Ishikawa (cell line): ENCODE measurements around the gene EPS15.

Source experiments
- CREB1 ChIP-seq: IDR thresholded peaks from 2 replicates; pipeline ENCODE4 v1.6.1; 2012; ENCODE audit warnings: low read depth
- NFIC ChIP-seq: IDR thresholded peaks from 2 replicates; pipeline ENCODE4 v1.6.1; 2012
- TAF1 ChIP-seq: IDR thresholded peaks from 2 replicates; pipeline ENCODE4 v1.6.1; 2012; ENCODE audit warnings: low read depth, mild to moderate bottlenecking
- TCF12 ChIP-seq: IDR thresholded peaks from 2 replicates; pipeline ENCODE4 v1.6.1; 2012; ENCODE audit warnings: low read depth
- YY1 ChIP-seq: IDR thresholded peaks from 2 replicates; pipeline ENCODE4 v1.6.1; 2012; ENCODE audit warnings: low read depth
- TF ChIP-seq, protein P1 (sequence below): IDR thresholded peaks from 2 replicates; pipeline ENCODE4 v1.6.1; 2012; ENCODE audit warnings: low read depth, mild to moderate bottlenecking
- TF ChIP-seq, protein P2 (sequence below): IDR thresholded peaks from 2 replicates; pipeline ENCODE4 v1.6.1; 2012

DNA sequence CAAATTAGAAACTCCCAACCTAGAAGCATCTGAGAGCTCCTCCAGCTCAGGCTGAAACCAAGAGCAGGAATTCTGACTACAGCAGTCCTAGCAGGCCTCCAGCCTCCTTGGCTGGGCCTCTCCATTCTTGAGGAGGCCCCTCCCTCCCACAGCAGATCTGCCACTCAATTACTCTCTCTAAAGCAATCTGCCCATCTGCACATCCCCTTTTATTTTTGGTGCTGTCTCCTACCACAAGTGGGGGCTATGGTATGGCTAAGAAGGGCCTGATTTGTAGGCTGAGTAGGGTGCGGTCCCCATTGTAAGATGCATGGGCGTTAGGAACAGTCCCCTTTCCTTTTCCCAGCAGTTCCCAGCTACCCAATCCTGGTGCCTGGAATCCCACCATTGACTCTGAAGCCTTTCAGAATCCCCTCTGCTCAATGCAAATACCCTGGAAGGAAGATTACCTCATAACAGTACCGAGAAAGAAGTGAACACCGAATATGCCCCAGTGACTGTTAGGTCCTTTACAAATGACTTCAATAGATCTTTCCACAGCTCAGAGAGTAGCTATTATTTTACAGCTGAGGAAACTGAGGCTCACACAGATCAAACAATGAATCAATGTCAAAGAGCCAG, 177.1 kb downstream of the EPS15 start:
- TF ChIP-seq, protein P1, sequence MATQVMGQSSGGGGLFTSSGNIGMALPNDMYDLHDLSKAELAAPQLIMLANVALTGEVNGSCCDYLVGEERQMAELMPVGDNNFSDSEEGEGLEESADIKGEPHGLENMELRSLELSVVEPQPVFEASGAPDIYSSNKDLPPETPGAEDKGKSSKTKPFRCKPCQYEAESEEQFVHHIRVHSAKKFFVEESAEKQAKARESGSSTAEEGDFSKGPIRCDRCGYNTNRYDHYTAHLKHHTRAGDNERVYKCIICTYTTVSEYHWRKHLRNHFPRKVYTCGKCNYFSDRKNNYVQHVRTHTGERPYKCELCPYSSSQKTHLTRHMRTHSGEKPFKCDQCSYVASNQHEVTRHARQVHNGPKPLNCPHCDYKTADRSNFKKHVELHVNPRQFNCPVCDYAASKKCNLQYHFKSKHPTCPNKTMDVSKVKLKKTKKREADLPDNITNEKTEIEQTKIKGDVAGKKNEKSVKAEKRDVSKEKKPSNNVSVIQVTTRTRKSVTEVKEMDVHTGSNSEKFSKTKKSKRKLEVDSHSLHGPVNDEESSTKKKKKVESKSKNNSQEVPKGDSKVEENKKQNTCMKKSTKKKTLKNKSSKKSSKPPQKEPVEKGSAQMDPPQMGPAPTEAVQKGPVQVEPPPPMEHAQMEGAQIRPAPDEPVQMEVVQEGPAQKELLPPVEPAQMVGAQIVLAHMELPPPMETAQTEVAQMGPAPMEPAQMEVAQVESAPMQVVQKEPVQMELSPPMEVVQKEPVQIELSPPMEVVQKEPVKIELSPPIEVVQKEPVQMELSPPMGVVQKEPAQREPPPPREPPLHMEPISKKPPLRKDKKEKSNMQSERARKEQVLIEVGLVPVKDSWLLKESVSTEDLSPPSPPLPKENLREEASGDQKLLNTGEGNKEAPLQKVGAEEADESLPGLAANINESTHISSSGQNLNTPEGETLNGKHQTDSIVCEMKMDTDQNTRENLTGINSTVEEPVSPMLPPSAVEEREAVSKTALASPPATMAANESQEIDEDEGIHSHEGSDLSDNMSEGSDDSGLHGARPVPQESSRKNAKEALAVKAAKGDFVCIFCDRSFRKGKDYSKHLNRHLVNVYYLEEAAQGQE = no peak
- TF ChIP-seq CREB1 (no peak), TCF12 (no peak), YY1 (no peak), TAF1 (no peak), NFIC (no peak)
- TF ChIP-seq, protein P2, sequence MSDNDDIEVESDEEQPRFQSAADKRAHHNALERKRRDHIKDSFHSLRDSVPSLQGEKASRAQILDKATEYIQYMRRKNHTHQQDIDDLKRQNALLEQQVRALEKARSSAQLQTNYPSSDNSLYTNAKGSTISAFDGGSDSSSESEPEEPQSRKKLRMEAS = no peak
